Measurements from ENCODE around the gene CHD8. TPM values are rescaled to one million over a fixed set of nuclear protein-coding genes. Genes with fewer than 3 reads are reported as not detected.

CHD8 gene
- total and polyA plus RNA-seq, 10 of the 15 experiments (the other 5 are each of a cell fraction or from before 2014, with no cell fraction given), result 20.2 to 79.5 (median 35.5) TPM

DNA sequence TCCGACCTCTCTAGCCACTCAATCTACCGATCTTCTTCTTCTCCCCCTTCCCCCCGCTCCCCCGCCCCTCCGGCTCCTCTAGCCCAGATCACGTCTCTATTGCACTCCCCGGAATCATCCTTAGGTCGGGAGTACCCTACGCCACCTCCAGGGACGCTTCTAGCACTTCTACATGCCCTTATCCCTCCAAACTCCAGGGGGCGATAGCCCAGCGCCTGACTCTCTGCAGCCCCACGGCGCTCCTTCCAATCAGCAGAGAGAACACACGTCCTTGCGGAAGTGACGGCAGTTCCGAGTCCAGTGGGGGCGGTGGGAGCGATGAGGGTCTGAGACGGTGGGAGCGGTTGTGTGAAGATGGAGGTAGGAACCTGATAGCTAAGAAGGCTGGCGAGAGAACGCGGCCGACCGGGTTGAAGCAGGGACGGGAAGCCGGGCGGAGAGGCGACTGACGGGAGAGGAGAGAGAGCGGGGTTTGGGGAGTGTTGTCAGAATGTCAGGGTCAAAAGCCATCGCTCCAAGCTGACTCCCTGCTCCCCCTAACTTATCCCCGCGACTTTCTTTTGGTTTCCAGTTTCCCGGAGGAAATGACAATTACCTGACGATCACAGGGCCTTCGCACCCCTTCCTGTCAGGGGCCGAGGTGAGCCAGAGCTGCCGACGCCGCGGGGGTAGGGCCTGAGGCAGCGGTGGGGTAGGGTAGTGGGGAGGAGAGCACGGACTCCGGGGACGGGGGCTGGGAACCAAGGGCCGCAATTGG is 21.2 kb upstream of the CHD8 start, which contains the start of the genes RAB2B and TOX4:
TSS of gene RAB2B (minus strand) at position 35 of the 757 bp plus-strand sequence. CDS start 87 bp downstream, outside the sequence.
TSS of gene TOX4 (plus strand) at position 271 of the 757 bp plus-strand sequence. CDS start at position 355, 84 bp downstream.
- DNase-seq (ENCODE audit: low read depth, low spot score), result peak; percentile 94
- ChIA-PET POLR2A (interaction anchor here (0.6 to 2.6 kb wide), 9 partner anchors 18 to 69 kb away, joined by 3 to 7 read pairs (median 5); partner anchors contain the start of genes CHD8, METTL3 and SALL2), RAD21 (ENCODE audit: unreplicated experiment) (interaction anchor here (0.6 to 1.7 kb wide), 8 partner anchors 21 to 233 kb away, joined by 3 to 6 read pairs (median 4); partner anchors contain the start of genes CHD8 and SALL2), SMC1A (ENCODE audit: uncharacterized antibody, unreplicated experiment) (interaction anchor here (0.7 to 4.1 kb wide), 12 partner anchors 11 to 207 kb away, joined by 3 to 19 read pairs (median 4); partner anchors contain the start of genes METTL3 and SALL2), CTCF (interaction anchor here (0.6 to 4.0 kb wide), 15 partner anchors 11 to 465 kb away, joined by 3 to 31 read pairs (median 4); partner anchors contain the start of genes CHD8 and METTL3)
- peak within 1 kb of the TSS; percentile 82 for H3K9ac ChIP-seq (ENCODE audit: control insufficient read depth, insufficient read depth, low read length)
- peak; percentile 98 for ATAC-seq
- peak within 1 kb of the TSS; percentile 88 for H3K4me2 ChIP-seq (ENCODE audit: control insufficient read depth, insufficient read depth)
- H3K27me3 ChIP-seq (replicated peaks in 1 of 2; ENCODE audit: control insufficient read depth in 2 of 2, insufficient read depth in 2 of 2, low read length in 1 of 2), result no peaks in the 10 kb centered on the region
- H3K4me1 ChIP-seq (ENCODE audit: control insufficient read depth, insufficient read depth, low read length), result peaks cover 5% of the 10 kb centered on the region
- intact Hi-C loops (cut with micrococcal nuclease; ENCODE audit: unreplicated experiment) (loop anchor here (1.0 kb wide), 2 partner anchors 21 to 40 kb away; partner anchors contain the start of gene CHD8), in situ Hi-C loops (cut with MboI) (no loop called here)
- whole genome bisulfite sequencing (ENCODE audit: insufficient coverage, insufficient replicate concordance, low lambda C conversion rate, missing lambda C conversion rate), result 2% methylated on average over 47 of the region's 49 CpGs
- peak; percentile 94 for FAIRE-seq
- peaks cover 0 to 3% of the 10 kb centered on the region in 2 experiments; a peak in 1 of 4 replicates for H3K36me3 ChIP-seq (ENCODE audit: control insufficient read depth in 2 of 2, insufficient read depth in 2 of 2, low read length in 1 of 2)
- peaks cover 27% of the 10 kb centered on the region for H3K79me2 ChIP-seq (ENCODE audit: control insufficient read depth, insufficient read depth, low read length)
- peak within 1 kb of the TSS; percentile 77 for H3K27ac ChIP-seq (ENCODE audit: control insufficient read depth, insufficient read depth)
- H4K20me1 ChIP-seq (ENCODE audit: control insufficient read depth, insufficient read depth), result no peaks in the 10 kb centered on the region
- no peaks in the 10 kb centered on the region for H3K9me3 ChIP-seq (replicated peaks; ENCODE audit: control insufficient read depth, insufficient read depth, low read length)
- peak within 1 kb of the TSS; percentile 99 for H3K4me3 ChIP-seq
- peak within 1 kb of the TSS; percentile 88 for H2AFZ ChIP-seq (ENCODE audit: control insufficient read depth, low read depth, low read length)
- BruUV-seq (replicated peaks), result no TSS peak
- 0 out of 2 replicates have a peak, but pooled peaks have one; percentile 44 for TF ChIP-seq MEF2A (IDR thresholded peaks at IDR 0.05; ENCODE audit: insufficient read depth, low read depth, low read length)
- no peak for TF ChIP-seq NFXL1 (IDR thresholded peaks at IDR 0.05; ENCODE audit: borderline replicate concordance)
- TF ChIP-seq, protein P1, sequence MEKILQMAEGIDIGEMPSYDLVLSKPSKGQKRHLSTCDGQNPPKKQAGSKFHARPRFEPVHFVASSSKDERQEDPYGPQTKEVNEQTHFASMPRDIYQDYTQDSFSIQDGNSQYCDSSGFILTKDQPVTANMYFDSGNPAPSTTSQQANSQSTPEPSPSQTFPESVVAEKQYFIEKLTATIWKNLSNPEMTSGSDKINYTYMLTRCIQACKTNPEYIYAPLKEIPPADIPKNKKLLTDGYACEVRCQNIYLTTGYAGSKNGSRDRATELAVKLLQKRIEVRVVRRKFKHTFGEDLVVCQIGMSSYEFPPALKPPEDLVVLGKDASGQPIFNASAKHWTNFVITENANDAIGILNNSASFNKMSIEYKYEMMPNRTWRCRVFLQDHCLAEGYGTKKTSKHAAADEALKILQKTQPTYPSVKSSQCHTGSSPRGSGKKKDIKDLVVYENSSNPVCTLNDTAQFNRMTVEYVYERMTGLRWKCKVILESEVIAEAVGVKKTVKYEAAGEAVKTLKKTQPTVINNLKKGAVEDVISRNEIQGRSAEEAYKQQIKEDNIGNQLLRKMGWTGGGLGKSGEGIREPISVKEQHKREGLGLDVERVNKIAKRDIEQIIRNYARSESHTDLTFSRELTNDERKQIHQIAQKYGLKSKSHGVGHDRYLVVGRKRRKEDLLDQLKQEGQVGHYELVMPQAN (conservative IDR thresholded peaks at IDR 0.05), result peak; percentile 78
- TF ChIP-seq ASH2L (IDR thresholded peaks at IDR 0.05; ENCODE audit: borderline replicate concordance, low read depth), result 0 out of 2 replicates have a peak, but pooled peaks have one; percentile 40
- TF ChIP-seq SRF (IDR thresholded peaks at IDR 0.05; ENCODE audit: low read depth in 2 of 2, low read length in 2 of 2), result no peak
- TF ChIP-seq ZNF24 (IDR thresholded peaks at IDR 0.05), result no peak
- peak; percentile 84 for TF ChIP-seq POLR2AphosphoS5 (IDR thresholded peaks at IDR 0.05; ENCODE audit: low read length)
- TF ChIP-seq NBN (IDR thresholded peaks at IDR 0.05), result peak; percentile 97
- TF ChIP-seq DPF2 (IDR thresholded peaks at IDR 0.05), result peak; percentile 40; the same call in 1 of the 2 replicates
- TF ChIP-seq SMAD5 (IDR thresholded peaks at IDR 0.05; ENCODE audit: low read depth), result 0 out of 2 replicates have a peak, but pooled peaks have one; percentile 56
- TF ChIP-seq BCL11A (IDR thresholded peaks at IDR 0.05; ENCODE audit: low read depth, low read length), result no peak
- TF ChIP-seq KDM1A (IDR thresholded peaks at IDR 0.05; ENCODE audit: borderline replicate concordance), result no peak
- no peak; the same call in 1 of the 2 replicates for TF ChIP-seq PAX5 (IDR thresholded peaks at IDR 0.05; ENCODE audit: borderline replicate concordance, low read depth, low read length)
- no peak for TF ChIP-seq MYC (IDR thresholded peaks at IDR 0.05; ENCODE audit: insufficient read depth, insufficient read length, insufficient replicate concordance, low read length, severe bottlenecking)
- peak; percentile 43 for TF ChIP-seq SIX5 (IDR thresholded peaks at IDR 0.05; ENCODE audit: low read depth, low read length, severe bottlenecking)
- TF ChIP-seq BACH1 (IDR thresholded peaks at IDR 0.05; ENCODE audit: borderline replicate concordance), result peak; percentile 80; the same call in 1 of the 2 replicates
- no peak for TF ChIP-seq BRCA1 (IDR thresholded peaks at IDR 0.05; ENCODE audit: low read depth, low read length)
- TF ChIP-seq, protein P2, sequence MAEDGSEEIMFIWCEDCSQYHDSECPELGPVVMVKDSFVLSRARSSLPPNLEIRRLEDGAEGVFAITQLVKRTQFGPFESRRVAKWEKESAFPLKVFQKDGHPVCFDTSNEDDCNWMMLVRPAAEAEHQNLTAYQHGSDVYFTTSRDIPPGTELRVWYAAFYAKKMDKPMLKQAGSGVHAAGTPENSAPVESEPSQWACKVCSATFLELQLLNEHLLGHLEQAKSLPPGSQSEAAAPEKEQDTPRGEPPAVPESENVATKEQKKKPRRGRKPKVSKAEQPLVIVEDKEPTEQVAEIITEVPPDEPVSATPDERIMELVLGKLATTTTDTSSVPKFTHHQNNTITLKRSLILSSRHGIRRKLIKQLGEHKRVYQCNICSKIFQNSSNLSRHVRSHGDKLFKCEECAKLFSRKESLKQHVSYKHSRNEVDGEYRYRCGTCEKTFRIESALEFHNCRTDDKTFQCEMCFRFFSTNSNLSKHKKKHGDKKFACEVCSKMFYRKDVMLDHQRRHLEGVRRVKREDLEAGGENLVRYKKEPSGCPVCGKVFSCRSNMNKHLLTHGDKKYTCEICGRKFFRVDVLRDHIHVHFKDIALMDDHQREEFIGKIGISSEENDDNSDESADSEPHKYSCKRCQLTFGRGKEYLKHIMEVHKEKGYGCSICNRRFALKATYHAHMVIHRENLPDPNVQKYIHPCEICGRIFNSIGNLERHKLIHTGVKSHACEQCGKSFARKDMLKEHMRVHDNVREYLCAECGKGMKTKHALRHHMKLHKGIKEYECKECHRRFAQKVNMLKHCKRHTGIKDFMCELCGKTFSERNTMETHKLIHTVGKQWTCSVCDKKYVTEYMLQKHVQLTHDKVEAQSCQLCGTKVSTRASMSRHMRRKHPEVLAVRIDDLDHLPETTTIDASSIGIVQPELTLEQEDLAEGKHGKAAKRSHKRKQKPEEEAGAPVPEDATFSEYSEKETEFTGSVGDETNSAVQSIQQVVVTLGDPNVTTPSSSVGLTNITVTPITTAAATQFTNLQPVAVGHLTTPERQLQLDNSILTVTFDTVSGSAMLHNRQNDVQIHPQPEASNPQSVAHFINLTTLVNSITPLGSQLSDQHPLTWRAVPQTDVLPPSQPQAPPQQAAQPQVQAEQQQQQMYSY (CRISPR knock-in tag; IDR thresholded peaks at IDR 0.05), result no peak

All from GM12878 (cell line).